HFFc6 (cell line): ENCODE results near the gene ACSL3. TPM values are rescaled to one million over a fixed set of nuclear protein-coding genes. Genes with fewer than 3 reads are reported as not detected.

Source experiments
- DNase-seq: peaks from one replicate; pipeline ENCODE4 v3.0.0-alpha.2; 2018
- H3K27ac Mint-ChIP-seq: 2 replicates; pipeline ENCODE4 v1.8.0; 2020; ENCODE audit warnings: mild to moderate bottlenecking, mixed read lengths
- H3K27me3 Mint-ChIP-seq: 2 replicates; pipeline ENCODE4 v1.8.0; 2021; ENCODE audit warnings: mild to moderate bottlenecking, moderate library complexity, mixed read lengths; ENCODE audit not compliant: insufficient read depth
- H3K36me3 Mint-ChIP-seq: 2 replicates; pipeline ENCODE4 v1.8.0; 2021; ENCODE audit warnings: low read depth, mixed read lengths
- H3K4me1 Mint-ChIP-seq: 2 replicates; pipeline ENCODE4 v1.8.0; 2020; ENCODE audit warnings: low read depth, mixed read lengths
- H3K4me3 Mint-ChIP-seq: 2 replicates; pipeline ENCODE4 v1.8.0; 2020; ENCODE audit warnings: mild to moderate bottlenecking, moderate library complexity, mixed read lengths
- H3K9me3 Mint-ChIP-seq: 2 replicates; pipeline ENCODE4 v1.8.0; 2020; ENCODE audit warnings: mild to moderate bottlenecking, mixed read lengths
- total RNA-seq, 6 experiments: library from RNA; stranded (reverse); fragmentation: NEBNext Ultra II Directional; extraction: Animal tissue kit (Norgen Biotek cat#: 25700); gene quantifications; 2 replicates in 1 of 6; 3 replicates in 5 of 6; pipeline ENCODE4 v1.2.3, GENCODE V29; 2021
- TF ChIP-seq, protein P1 (sequence below): fragments of 200-600 bp; sonication (generic); IDR thresholded peaks from 2 replicates; pipeline ENCODE4 v1.5.0; 2021; ENCODE audit warnings: antibody characterized with exemption, mild to moderate bottlenecking

Gene ACSL3
- total RNA-seq, 6 experiments from 2014 or later, result 64.5 to 119 (median 87.8) TPM

DNA sequence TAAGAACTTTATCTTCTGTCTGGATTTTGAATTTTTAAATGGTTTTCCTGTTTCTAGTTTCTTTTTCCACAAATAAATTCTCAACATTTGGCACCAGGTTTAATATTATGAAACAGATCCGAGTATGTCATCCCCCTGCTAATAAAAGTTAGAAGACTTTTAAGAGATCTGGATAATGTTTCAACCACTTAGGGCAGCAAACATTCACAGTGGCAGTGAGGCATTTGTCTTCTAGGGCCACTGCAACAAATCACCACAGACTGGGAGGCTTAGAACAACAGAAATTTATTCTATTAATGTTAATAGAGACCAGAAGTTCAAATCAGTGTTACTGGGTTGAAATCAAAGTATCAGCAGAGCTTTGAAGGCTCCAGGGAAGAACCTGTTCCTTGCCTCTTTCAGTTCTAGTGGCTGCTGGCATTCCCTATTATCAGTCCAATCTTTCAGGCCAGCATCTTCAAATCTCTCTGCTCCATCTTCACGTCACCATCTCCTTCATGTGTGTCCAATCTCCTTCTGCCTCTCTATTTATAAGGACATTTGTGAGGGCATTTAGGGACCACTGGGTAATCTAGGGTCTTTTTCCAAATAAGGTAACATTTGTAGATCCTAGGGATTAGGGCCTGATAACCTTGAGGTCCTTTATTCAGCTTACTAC lies 23.4 kb downstream of the ACSL3 start:
- Mint-ChIP-seq H3K27ac (no peak overlapping the region), H3K4me1 (peaks cover 60% of the 10 kb centered on the region), H3K4me3 (no peak overlapping the region)

GRCh38 chr2:222884805-222885424 lies 24.1 kb downstream of the ACSL3 start:
- peaks cover 12% of the 10 kb centered on the region for H3K36me3 Mint-ChIP-seq
- TF ChIP-seq, protein P1, sequence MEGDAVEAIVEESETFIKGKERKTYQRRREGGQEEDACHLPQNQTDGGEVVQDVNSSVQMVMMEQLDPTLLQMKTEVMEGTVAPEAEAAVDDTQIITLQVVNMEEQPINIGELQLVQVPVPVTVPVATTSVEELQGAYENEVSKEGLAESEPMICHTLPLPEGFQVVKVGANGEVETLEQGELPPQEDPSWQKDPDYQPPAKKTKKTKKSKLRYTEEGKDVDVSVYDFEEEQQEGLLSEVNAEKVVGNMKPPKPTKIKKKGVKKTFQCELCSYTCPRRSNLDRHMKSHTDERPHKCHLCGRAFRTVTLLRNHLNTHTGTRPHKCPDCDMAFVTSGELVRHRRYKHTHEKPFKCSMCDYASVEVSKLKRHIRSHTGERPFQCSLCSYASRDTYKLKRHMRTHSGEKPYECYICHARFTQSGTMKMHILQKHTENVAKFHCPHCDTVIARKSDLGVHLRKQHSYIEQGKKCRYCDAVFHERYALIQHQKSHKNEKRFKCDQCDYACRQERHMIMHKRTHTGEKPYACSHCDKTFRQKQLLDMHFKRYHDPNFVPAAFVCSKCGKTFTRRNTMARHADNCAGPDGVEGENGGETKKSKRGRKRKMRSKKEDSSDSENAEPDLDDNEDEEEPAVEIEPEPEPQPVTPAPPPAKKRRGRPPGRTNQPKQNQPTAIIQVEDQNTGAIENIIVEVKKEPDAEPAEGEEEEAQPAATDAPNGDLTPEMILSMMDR, result no peak
- no peak overlapping the region for H3K27ac Mint-ChIP-seq
- DNase-seq, result no peak
- no peaks in the 10 kb centered on the region; the same call in 1 of the 2 replicates for H3K27me3 Mint-ChIP-seq
- H3K4me3 Mint-ChIP-seq, result no peak overlapping the region
- peaks cover 60% of the 10 kb centered on the region for H3K4me1 Mint-ChIP-seq
- H3K9me3 Mint-ChIP-seq, result no peaks in the 10 kb centered on the region

More for the DNA sequence above, 23.4 kb downstream of the ACSL3 start:
- peaks cover 5% of the 10 kb centered on the region; the same call in 1 of the 2 replicates for H3K36me3 Mint-ChIP-seq
- H3K9me3 Mint-ChIP-seq, result no peaks in the 10 kb centered on the region
- no peaks in the 10 kb centered on the region; the same call in none of the 2 replicates for H3K27me3 Mint-ChIP-seq
- TF ChIP-seq, protein P1, result no peak
- no peak for DNase-seq

- H3K4me3 Mint-ChIP-seq, result no peak overlapping the region
- peak overlapping the region; percentile 32; the same call in 1 of the 2 replicates for H3K27ac Mint-ChIP-seq
Measured at GRCh38 chr2:222887124-222887523, 26.3 kb downstream of the ACSL3 start.

GRCh38 chr2:222888716-222889115 lies 27.9 kb downstream of the ACSL3 start:
- Mint-ChIP-seq H3K36me3 (peaks cover 18% of the 10 kb centered on the region), H3K4me3 (no peak overlapping the region), H3K27ac (no peak overlapping the region), H3K4me1 (peaks cover 79% of the 10 kb centered on the region), H3K27me3 (peaks cover 1% of the 10 kb centered on the region; the same call in 1 of the 2 replicates), H3K9me3 (no peaks in the 10 kb centered on the region)
- TF ChIP-seq, protein P1, result no peak
- no peak for DNase-seq

More at GRCh38 chr2:222887124-222887523, 26.3 kb downstream of the ACSL3 start:
- Mint-ChIP-seq H3K27me3 (no peaks in the 10 kb centered on the region), H3K9me3 (no peaks in the 10 kb centered on the region), H3K36me3 (peaks cover 12% of the 10 kb centered on the region), H3K4me1 (peaks cover 72% of the 10 kb centered on the region)
- DNase-seq, result no peak
- TF ChIP-seq, protein P1, result no peak

DNA sequence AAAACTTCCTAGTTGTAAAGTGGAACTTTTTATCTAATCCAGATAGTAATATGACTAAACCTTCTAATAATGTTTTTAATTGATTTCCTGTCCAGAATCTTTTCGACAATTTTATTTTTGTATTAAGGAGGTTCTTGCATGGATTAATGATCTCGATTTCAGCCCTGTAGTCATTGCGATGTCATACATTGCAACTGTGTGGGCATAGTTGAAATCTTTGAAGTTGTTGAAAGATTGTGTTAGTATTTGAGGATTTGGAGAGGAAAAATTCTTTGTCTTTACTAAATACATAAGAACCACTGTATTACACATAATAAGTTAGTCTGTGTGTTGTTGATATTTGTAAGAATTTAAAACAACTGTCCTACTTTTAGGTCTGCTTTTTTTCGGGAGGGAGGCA lies 31.1 kb downstream of the ACSL3 start:
- Mint-ChIP-seq H3K27me3 (peaks cover 2% of the 10 kb centered on the region; the same call in 1 of the 2 replicates), H3K9me3 (no peaks in the 10 kb centered on the region), H3K4me3 (peak overlapping the region; percentile 56), H3K4me1 (peaks cover 57% of the 10 kb centered on the region), H3K27ac (peak overlapping the region; percentile 65), H3K36me3 (peaks cover 20% of the 10 kb centered on the region)
- TF ChIP-seq, protein P1, result no peak
- no peak for DNase-seq
